ENCODE measurements around the gene EMP2.

Gene EMP2, protein sequence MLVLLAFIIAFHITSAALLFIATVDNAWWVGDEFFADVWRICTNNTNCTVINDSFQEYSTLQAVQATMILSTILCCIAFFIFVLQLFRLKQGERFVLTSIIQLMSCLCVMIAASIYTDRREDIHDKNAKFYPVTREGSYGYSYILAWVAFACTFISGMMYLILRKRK

DNA sequence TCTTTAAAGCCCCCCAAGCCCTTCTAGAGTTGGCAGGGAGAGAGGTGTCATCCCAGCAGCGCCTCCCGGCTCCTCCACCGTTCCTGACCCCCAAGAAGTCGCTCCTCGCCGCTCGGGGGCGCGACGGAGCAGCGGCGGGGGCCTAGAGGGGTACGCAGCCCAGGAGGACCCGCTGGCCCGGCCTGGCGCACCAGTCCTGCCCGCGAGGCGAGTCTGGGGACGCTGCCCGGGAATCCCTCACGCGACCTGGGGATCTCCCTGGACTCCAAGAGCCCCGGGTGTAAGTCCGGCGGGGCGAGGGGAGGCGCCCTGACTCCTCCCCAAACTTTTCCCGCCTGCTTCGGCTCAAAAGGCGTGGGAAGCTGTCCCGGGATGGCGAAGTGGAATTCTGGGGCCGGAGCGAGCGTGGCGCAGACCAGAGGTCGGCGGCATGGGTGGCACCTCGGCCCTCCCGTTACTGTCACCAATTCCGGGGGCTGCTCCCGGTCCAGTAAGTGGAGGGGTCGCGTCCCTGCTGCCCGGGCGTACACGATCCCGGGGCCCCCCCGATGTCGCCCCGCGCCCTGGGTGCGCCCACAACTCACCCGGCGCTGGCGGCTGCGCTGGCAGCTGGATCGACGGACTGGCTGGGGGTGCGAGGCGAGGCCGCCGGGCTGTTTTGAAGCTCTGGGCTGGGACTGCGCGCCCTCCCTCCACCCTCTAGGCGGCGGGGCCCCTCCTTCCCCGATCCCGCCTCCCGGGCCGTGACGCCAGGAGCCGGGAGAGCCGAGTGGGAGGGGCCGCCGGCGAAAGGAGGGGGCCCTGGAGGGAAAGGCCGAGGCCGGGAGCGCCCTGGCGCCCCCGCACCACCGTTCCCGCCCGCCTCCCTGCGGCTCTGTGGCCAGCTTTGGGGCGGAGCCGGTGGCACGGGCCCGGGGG is at the start of gene EMP2:
Gene EMP2 (minus strand): TSS at position 634 of the 918 bp plus-strand sequence. CDS start 32,981 bp downstream, outside the sequence.
- TF ChIP-seq, protein P1, sequence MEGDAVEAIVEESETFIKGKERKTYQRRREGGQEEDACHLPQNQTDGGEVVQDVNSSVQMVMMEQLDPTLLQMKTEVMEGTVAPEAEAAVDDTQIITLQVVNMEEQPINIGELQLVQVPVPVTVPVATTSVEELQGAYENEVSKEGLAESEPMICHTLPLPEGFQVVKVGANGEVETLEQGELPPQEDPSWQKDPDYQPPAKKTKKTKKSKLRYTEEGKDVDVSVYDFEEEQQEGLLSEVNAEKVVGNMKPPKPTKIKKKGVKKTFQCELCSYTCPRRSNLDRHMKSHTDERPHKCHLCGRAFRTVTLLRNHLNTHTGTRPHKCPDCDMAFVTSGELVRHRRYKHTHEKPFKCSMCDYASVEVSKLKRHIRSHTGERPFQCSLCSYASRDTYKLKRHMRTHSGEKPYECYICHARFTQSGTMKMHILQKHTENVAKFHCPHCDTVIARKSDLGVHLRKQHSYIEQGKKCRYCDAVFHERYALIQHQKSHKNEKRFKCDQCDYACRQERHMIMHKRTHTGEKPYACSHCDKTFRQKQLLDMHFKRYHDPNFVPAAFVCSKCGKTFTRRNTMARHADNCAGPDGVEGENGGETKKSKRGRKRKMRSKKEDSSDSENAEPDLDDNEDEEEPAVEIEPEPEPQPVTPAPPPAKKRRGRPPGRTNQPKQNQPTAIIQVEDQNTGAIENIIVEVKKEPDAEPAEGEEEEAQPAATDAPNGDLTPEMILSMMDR (IDR thresholded peaks at IDR 0.05): peak; percentile 55

DNA sequence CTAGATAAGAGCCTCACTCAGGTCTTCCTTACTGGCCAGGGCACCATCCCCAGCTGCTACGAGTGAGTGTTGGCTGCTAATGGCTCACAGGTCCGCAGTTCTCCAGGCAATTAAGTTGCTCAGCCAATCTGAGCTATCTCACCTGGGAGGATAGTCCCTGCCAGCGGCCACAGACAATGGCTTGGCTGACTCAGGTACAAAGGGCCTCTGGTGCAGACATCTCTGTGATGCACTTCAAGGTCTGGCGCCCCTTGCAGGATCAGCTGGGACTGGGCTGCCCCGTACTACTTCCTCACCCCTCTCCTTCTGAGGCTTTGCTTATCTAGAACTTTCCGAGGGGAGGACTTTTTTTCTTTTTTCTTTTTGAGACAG is 49.2 kb upstream of the EMP2 start:
- TF ChIP-seq, protein P1 (IDR thresholded peaks at IDR 0.05): no peak

DNA sequence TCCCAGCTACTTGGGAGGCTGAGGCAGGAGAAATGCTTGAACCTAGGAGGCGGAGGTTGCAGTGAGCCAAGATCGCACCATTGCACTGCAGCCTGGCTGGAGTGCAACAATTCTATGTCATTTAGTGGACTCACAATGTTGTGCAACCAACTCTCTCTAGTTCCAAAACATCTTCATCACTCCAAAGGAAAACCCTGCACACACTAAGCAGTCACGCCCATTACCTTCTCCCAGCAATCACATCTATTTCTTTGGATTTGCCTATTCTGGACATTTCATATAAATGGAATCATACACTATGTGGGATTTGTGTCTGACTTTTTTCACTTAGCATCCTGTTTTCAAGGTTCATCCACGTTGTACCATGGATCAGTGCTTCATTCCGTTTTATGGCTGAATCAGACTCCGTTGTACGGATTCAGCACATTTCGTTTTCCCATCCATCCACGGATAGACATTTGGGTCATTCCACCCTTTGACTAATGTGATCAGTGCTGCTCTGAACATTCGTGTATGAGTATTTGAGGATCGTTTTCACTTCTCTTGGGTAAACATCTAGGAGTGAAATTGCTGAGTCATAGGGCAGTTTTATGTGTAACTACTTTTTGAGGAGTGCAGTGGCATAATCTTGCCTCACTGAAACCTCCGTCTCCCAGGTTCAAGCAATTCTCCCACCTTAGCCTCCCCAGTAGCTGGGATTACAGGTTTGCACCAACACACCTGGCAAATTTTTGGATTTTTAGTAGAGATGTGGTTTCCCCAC is 45.4 kb upstream of the EMP2 start:
- TF ChIP-seq, protein P1 (IDR thresholded peaks at IDR 0.05): no peak

DNA sequence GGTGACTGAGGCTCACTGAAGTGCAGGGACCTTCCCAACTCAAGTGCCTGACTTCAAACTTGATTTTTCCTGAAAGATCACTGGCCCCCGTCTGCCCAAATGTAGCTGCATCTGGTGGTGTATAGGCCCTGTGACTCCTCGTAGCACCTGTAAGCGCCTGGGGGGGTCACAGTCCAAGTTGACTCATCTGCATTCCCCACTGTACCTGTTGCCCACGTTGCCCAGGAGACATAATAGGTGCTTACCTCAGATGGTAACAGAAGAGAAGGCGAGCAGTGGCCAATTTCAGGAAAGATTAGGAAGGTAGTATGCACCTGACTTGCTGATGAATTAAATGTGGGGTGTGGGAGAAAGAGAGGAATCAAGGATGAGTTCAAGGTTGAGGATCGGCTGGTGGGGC is 44.1 kb upstream of the EMP2 start:
- TF ChIP-seq, protein P1 (IDR thresholded peaks at IDR 0.05): no peak

DNA sequence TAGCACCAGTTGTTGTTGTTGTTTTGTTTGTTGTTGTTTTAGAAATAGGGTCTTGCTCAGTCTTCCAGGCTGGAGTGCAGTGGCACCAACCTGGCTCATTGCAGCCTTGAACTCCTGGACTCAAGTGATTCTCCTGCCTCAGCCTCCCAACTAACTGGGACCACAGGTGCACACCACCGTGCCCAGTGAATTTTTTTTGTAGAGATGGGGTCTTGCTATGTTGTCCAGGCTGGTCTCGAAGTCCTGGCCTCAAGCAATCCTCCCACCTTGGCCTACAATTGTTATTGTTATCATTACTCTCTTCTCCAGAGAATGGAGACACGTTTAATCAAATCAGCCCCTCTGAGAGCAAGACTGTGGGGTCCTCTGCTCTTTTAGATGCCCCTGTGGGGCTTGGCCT is 42.7 kb upstream of the EMP2 start:
- TF ChIP-seq, protein P1 (IDR thresholded peaks at IDR 0.05): no peak

DNA sequence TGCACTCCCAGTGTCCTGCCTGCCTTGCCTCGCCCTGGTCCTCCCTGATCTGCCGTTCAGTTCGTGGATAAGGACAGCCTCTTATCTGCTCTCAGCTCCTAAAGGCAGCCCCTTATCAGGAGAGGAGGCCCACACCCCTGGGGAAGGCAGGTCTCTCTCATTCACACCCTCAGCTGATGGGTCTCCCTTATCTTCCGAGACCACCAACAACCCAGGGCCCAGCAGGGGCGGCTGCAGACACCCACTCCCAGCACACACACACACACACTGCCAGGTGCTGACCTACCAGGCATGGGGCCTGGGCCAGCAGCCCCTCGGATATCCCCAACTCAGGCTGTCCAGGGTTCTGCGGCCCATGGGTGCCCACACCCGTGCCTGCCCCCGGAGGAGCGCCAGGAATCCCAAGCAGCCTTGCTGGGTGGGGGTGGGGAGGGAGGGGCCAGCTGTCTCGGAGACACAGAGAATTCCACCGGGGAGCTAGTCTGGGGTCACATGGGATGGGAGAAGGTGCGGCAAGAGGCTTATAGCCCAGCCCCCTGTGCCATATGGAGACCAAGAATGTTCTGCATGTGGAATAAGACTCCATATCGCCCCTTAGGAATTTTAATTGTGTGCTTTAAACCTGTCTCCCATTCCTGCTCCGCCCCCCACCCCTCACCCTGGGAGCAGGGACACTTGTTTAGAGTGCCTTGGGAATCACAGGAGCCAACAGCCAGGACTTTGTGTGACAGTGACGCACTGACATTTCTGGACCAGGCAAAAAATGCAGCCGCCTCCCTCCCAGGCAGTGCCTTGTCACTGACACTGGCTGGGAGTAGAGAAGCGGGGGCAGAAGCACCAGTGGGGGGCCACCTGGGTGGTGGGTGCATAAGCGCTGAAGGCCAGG is 41.9 kb upstream of the EMP2 start:
- TF ChIP-seq, protein P1 (IDR thresholded peaks at IDR 0.05): no peak

DNA sequence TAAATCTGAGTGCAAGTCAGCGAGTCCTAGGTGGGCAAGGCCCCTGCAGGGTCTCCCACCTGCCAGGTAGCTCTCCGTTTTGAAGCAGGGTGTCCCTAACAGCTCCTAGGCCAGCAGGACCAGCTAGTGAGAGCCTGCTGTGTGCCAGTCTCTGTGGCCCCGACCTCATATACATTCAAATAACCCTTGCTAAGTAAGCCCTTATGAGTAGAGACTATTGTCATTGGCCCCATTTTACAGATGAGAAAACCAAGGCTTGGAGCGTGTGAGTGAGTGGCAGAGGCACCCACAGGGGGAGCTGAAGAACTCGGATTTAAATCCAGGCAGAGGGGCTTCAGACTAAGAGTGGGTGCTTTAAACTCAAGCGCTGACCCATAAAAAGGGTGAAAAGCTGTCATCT is 39.7 kb upstream of the EMP2 start:
- TF ChIP-seq, protein P1 (IDR thresholded peaks at IDR 0.05): no peak

All from LNCAP (cell line).